HCEC 1CT (cell line): ENCODE results near the gene ARPC5.
A peak's percentile ranks its signal among the peaks of the same experiment; 100 is the strongest.

ENCODE experiments used
- DNase-seq: peaks from one replicate; pipeline ENCODE4 v3.0.0-alpha.2; 2017

Gene ARPC5

GRCh38 chr1:183609759-183610452 lies 25.7 kb downstream of the ARPC5 start:
- DNase-seq: peak; percentile 41

GRCh38 chr1:183609313-183609712 lies 26.3 kb downstream of the ARPC5 start:
- DNase-seq: peak; percentile 86

DNA sequence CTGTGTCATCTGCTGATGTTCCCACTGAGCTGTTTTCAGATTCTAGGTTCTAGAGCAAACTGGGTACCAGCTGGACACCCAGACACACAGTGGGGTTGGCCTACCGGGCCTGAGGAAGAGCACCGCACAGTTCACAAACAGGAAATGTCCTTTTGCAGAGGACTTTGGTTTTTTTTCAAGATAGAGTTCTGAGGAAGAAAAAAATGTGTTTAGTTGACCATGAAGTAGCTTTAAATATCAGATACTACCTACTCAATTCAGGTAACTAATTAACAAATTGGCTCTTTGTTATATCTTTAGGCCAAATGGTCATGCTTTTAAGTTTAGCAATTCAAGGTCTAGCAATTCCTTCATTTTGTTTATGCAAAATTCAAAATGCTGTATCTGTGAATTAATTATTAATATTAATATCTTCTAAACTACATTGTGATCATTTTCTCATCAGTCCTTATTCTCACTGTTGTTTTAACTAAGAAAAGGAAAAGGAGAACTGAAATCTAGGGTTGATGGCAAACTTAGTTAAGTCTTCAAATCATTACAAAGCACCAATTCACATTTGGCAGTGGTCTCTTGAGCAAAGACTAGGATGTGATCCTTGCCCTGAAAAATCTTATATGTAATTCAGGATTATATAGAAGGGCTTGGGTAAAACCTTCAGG lies 28.1 kb downstream of the ARPC5 start:
- DNase-seq: no peak

DNA sequence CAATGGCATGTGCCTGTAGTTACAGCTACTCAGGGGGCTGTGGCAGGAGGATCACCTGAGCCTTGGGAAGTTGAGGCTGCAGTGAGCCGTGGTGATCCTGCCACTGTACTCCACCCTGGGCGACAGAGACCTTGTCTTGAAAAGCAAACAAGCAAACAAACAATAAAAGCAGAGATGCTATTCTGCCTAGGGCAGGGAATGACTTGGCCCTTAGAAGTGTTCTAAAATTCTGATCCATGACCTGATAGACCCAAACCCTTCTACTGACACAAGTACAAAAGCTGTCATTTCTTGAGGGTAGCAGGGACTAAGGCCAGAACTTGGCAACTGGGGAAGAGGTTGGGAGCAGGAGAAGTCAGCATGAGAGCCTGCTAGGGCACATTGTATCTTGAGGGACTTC lies 29.7 kb downstream of the ARPC5 start:
- DNase-seq: no peak

GRCh38 chr1:183604815-183605214 lies 30.8 kb downstream of the ARPC5 start:
- DNase-seq: no peak

DNA sequence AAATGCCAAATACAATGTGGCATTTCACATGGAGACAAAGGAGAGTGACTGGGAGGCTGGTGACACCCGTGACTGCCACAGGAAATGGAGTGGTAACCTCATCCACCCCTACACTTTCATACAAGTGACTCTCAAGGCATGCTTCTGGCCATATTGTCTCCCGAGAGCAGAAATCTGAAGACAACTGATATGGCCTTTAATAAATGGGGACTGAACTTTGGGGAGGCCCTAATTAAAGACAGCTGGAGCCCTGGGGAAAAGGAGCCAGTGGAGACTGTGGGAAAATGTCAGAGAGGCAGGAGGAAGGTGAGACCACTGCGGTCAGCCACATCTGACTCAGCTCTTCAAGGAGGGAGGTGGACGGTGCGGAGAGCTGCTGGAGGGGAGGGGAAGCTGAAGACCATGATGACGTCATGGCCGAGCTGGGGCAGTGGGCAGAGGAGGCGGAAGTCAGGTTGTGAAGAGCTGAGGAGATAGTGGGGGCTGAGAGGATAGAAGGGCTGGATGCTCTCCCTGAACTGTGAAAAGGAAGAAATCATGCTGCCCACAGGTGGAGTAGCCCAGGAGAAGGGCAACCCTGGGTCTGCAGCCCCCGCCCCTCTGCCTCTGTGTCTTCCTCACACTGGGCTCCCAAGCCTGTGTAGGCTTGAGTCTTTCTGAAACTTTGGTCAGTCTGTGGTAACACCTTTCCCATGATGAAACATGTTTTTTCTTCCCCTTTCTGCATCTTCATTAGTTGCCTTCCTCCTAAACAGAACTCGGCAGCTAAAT lies 31.4 kb downstream of the ARPC5 start:
- peak; percentile 67 for DNase-seq

GRCh38 chr1:183602510-183602909 lies 33.1 kb downstream of the ARPC5 start:
- DNase-seq: no peak

DNA sequence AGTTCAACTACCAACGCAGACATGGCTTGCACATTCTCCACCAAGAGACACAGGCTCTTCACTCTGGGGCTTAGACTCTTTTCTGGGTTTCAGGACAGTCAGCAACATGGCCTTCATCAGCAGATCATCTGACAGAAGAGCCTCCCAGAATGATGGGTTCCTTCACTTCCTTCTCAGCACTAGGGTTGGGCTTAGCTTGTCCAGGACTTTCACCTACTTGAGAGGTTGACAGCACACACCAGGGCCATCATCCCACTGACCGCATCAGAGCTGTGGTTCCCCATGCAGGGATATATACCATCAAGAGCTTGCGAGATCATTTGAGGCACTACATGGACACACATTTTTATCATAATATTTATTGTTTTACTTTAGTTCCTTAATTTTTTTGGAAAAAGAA lies 34.9 kb downstream of the ARPC5 start:
- DNase-seq: no peak

DNA sequence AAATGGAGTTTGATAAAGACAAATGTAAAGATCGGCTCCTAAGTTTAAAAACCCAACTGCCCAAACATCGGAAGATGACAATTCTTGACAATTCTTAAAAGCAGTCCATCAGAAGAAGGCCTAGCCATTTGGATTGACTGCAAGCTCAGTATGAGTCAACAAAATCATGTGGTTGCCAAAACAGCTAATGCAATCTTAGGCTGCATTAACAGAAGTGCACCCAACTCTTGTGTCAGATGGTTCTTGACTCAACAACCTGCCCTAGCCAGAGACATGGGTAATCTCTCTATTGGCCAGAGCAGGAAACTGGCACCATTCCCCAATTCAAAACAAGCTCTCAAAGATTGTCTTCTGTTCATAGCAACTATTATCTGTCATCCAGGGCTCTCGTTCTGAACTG lies 35.4 kb downstream of the ARPC5 start:
- DNase-seq: peak; percentile 89

DNA sequence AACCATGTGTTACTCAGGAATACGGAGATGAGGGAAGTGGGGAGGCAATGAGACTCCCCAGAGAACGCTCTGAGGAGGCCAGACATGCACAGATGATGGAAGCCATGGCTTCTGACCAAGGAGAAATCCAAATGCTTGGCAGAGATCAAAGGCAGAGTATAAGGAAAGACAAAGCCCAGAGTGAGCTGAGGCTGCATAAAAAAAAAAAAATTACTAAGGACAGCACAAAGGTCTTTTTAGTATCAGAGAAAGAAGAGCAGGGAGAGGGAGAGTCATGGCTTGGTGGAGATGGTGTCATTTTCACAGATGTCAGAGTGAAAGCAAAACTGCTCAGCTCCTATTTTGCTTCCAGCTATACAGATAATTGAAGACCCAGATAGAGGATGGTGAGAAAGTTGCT lies 37.2 kb downstream of the ARPC5 start:
- no peak for DNase-seq

- DNase-seq: no peak
These were observed 37.8 kb downstream of the ARPC5 start for GRCh38 chr1:183597656-183598347.

DNA sequence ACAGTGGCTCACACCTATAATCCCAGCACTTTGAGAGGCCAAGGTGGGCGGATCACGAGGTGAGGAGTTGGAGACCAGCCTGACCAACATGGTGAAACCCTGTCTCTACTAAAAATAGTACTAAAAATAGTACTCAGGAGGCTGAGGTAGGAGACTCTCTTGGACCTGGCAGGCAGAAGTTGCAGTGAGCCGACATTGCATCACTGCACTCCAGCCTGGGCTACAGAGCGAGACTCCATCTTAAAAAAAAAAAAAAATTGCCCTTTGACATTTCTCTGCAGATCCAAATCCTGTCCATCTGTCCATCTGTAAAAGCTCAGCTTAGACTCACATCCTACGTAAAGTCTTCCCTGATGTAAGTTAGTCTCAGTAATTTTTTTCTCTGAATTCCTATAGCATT lies 39.1 kb downstream of the ARPC5 start:
- DNase-seq: no peak

DNA sequence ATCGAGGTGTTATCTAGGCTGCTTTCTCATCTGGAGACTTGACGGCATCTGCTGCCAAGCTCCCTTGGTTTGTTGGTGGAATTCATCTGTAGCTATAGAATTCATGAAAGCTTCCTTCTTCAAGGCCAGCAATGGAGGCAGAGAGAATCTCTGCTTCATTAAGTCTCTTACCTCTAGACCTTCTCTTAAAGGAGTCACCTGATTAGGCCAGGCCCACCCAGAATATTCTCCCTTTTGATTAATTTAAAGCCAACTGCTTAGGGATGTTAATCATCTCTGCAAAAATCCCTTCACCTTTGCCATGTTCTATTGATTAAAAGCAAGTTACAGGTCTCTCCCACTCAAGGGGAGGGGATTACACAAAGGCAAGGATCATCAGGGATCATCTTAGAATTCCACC lies 40.0 kb downstream of the ARPC5 start:
- no peak for DNase-seq

DNA sequence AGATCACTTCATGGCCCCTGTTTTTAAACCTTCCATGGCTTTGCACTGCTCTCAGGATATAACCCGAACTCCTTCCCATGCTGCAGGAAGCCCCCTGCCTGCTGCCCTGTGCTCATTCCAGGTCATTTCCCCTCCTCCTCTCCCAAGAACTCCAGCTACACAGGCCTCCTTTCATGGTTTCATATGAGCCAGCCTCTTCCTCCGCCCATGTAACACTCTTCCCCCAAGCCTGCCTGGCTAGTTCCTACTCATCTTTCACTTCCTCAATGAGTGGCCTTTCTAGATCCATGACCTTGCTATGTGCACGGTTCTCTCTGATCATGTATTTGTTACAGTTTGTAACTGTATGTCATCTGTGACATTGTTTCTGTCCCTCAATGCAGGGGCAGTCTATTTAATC lies 42.2 kb downstream of the ARPC5 start:
- DNase-seq: no peak

DNA sequence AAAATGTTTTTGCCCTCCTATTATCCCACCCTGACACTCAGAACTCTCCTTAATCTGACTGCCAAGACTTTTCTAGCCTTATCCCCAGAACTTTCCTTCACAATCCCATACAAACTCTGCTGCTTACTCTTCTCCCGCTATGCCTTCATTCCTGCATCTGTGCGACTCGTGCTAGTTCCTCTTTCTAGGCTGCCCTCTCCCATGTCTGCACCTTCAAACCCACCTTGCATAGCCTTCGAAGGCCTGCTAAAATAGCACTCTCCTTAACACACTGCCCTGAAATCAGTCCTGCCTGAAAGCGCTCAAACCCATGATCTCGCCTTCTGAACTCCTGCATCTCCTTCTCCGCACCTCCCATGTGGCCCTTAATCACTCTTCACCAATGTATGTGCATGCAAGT lies 42.9 kb downstream of the ARPC5 start:
- DNase-seq: no peak

- peak; percentile 52 for DNase-seq
These were observed 45.1 kb downstream of the ARPC5 start, which contains the start of gene NCF2 for GRCh38 chr1:183590244-183591191. Gene NCF2 (minus strand): TSS chr1:183590459. CDS start chr1:183590329, 130 bp downstream.

- no peak for DNase-seq
These were observed 45.7 kb downstream of the ARPC5 start for GRCh38 chr1:183589874-183590243.

- no peak for DNase-seq
These were observed 46.2 kb downstream of the ARPC5 start for GRCh38 chr1:183589384-183589783.

- no peak for DNase-seq
These were observed 46.8 kb downstream of the ARPC5 start for GRCh38 chr1:183588827-183589226.

DNA sequence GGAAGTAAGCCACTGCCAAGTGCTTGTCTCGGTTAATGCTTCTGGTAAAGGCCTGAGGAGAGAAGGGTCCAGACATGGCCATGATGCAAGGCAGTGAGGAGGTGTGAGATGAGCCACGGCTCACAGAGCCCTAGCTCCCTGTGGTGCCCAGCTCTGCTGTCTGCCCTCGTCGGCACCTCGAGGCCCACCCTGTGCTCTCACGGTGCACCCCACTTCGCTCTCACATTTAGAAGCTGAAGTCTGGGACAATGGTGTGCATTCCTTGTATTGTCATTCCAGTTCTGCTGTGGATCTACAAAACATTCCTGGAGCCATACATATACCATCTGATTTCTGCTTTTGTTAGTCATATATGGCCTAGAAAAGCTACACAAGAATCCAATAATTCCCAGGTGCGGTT lies 48.7 kb downstream of the ARPC5 start:
- no peak for DNase-seq

DNA sequence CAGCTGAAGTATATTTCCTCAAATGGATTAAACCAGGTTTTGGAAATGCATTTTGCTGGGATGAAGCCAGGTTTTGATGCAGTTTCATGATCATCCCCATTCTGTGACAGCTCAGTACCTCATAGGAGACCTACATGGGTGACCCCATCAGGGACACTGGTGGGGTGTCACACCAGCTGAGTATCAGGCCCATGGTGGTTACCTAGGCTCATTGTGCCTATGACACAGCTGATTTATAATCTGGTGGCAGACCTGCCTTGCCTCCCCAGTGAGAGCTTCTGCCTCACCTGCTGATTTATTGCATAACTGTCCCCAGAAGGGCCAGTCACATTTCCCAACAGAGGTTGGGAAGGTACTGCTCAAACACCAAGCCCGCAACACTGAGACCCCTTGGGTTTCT lies 49.1 kb downstream of the ARPC5 start:
- DNase-seq: no peak

DNA sequence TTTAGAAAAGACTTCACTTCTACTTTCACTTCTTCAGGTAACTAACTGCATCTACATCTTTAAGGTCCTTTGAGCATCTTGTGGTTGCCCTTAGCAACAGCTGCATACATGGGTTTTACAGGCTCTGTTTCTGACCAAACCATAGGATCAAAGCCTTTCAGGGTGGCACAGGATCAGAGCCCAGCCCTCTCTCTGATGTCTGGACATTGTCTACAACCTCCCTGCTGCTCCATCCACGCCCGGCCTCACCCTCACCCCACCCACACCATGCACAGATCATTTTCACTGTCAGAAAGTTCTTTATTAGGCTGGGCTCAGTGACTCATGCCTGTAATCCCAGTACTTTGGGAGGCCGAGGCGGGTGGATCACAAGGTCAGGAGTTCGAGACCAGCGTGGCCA lies 50.5 kb downstream of the ARPC5 start:
- DNase-seq: no peak
